ENCODE measurements around the gene SERINC5. TPM values are rescaled to one million over a fixed set of nuclear protein-coding genes. Genes with fewer than 3 reads are reported as not detected.

SERINC5 gene
- total RNA-seq, 2 donors from 2014 or later: 12.8 to 13.9 TPM

- no peaks in the 10 kb centered on the region for H3K9me3 ChIP-seq
- H3K27ac ChIP-seq: no peak overlapping the region
- no peaks in the 10 kb centered on the region for H3K4me1 ChIP-seq (ENCODE audit: control insufficient read depth in 1 of 2, low read depth in 2 of 2)
- H3K4me3 ChIP-seq: no peak overlapping the region
- DNase-seq (ENCODE audit: low spot score) (no peak), ATAC-seq (ENCODE audit: insufficient number of reproducible peaks, low FRiP score, low read depth) (no peak)
- H3K27me3 ChIP-seq (replicated peaks; ENCODE audit: insufficient read depth): no peaks in the 10 kb centered on the region
- H3K36me3 ChIP-seq: no peaks in the 10 kb centered on the region
- no peak for TF ChIP-seq CTCF (IDR thresholded peaks at IDR 0.05)
These were observed 14.2 kb upstream of the SERINC5 start for GRCh38 chr5:80269991-80270438.

- Histone ChIP-seq H3K27ac (no peak overlapping the region), H3K9me3 (no peaks in the 10 kb centered on the region), H3K4me3 (no peak overlapping the region), H3K27me3 (replicated peaks; ENCODE audit: insufficient read depth) (no peaks in the 10 kb centered on the region), H3K36me3 (no peaks in the 10 kb centered on the region), H3K4me1 (ENCODE audit: control insufficient read depth in 1 of 2, low read depth in 2 of 2) (no peaks in the 10 kb centered on the region)
- no peak for TF ChIP-seq CTCF (IDR thresholded peaks at IDR 0.05)
- ATAC-seq (ENCODE audit: insufficient number of reproducible peaks, low FRiP score, low read depth) (no peak), DNase-seq (ENCODE audit: low spot score) (no peak)
These were observed 13.1 kb upstream of the SERINC5 start for GRCh38 chr5:80268916-80269315.

GRCh38 chr5:80266566-80266965 is 10.7 kb upstream of the SERINC5 start:
- no peak overlapping the region for H3K4me3 ChIP-seq
- no peaks in the 10 kb centered on the region for H3K4me1 ChIP-seq (ENCODE audit: control insufficient read depth in 1 of 2, low read depth in 2 of 2)
- H3K9me3 ChIP-seq: no peaks in the 10 kb centered on the region
- no peak for ATAC-seq (ENCODE audit: insufficient number of reproducible peaks, low FRiP score, low read depth)
- TF ChIP-seq CTCF (IDR thresholded peaks at IDR 0.05): no peak
- no peaks in the 10 kb centered on the region for H3K36me3 ChIP-seq
- H3K27ac ChIP-seq: no peak overlapping the region
- no peak for DNase-seq (ENCODE audit: low spot score)
- H3K27me3 ChIP-seq (replicated peaks; ENCODE audit: insufficient read depth): no peaks in the 10 kb centered on the region

GRCh38 chr5:80260461-80260860 is 4.6 kb upstream of the SERINC5 start:
- no peak for TF ChIP-seq CTCF (IDR thresholded peaks at IDR 0.05)
- DNase-seq (ENCODE audit: low spot score): no peak
- no peak overlapping the region for H3K27ac ChIP-seq
- H3K4me1 ChIP-seq (ENCODE audit: control insufficient read depth in 1 of 2, low read depth in 2 of 2): peaks cover 0 to 14% of the 10 kb centered on the region in 2 donors
- H3K27me3 ChIP-seq (replicated peaks; ENCODE audit: insufficient read depth): no peaks in the 10 kb centered on the region
- H3K9me3 ChIP-seq: no peaks in the 10 kb centered on the region
- H3K36me3 ChIP-seq: no peaks in the 10 kb centered on the region
- H3K4me3 ChIP-seq: no peak overlapping the region
- ATAC-seq (ENCODE audit: insufficient number of reproducible peaks, low FRiP score, low read depth): no peak

GRCh38 chr5:80259511-80260203 is 3.8 kb upstream of the SERINC5 start:
- ATAC-seq (ENCODE audit: insufficient number of reproducible peaks, low FRiP score, low read depth) (no peak), DNase-seq (ENCODE audit: low spot score) (no peak)
- no peak for TF ChIP-seq CTCF (IDR thresholded peaks at IDR 0.05)
- no peak overlapping the region for H3K27ac ChIP-seq
- no peak overlapping the region for H3K4me3 ChIP-seq
- H3K27me3 ChIP-seq (replicated peaks; ENCODE audit: insufficient read depth): no peaks in the 10 kb centered on the region
- no peaks in the 10 kb centered on the region for H3K9me3 ChIP-seq
- peaks cover 1 to 14% of the 10 kb centered on the region in 2 donors for H3K4me1 ChIP-seq (ENCODE audit: control insufficient read depth in 1 of 2, low read depth in 2 of 2)
- no peaks in the 10 kb centered on the region for H3K36me3 ChIP-seq
